Keratinocyte (primary cell): ENCODE data around the gene PCDHGC3. TPM values are rescaled to one million over a fixed set of nuclear protein-coding genes. Genes with fewer than 3 reads are reported as not detected.

Source experiments
- DNase-seq: peaks from one replicate; pipeline ENCODE4 v3.0.0-alpha.2; 2011; ENCODE audit warnings: low read depth, missing footprints, low spot score
- FAIRE-seq: peaks from 2 replicates; lab custom pipeline; 2011; peaks lifted over from hg19 to GRCh38; lab: Jason Lieb, UNC
- H2AFZ ChIP-seq: 2 replicates; pipeline ENCODE4 v1.6.0; 2012; ENCODE audit warnings: low read length, control low read depth, inconsistent platforms; ENCODE audit not compliant: control insufficient read depth
- H3K27ac ChIP-seq: 2 replicates; pipeline ENCODE4 v1.5.1; 2011; ENCODE audit warnings: low read length; ENCODE audit not compliant: control insufficient read depth, insufficient read depth
- H3K27me3 ChIP-seq: 3 replicates; pipeline ENCODE4 v1.6.0; 2011; ENCODE audit warnings: low read length; ENCODE audit not compliant: control insufficient read depth, insufficient read depth; ENCODE audit errors: extremely low read depth
- H3K36me3 ChIP-seq, 2 experiments: 2 replicates in 1 of 2; 3 replicates in 1 of 2; pipeline ENCODE4 v1.5.1; 2011; ENCODE audit warnings: low read length in 2 of 2, mild to moderate bottlenecking in 1 of 2; ENCODE audit not compliant: control insufficient read depth in 2 of 2, insufficient read depth in 2 of 2; ENCODE audit errors: extremely low read depth in 1 of 2
- H3K4me1 ChIP-seq: 3 replicates; pipeline ENCODE4 v1.5.1; 2011; ENCODE audit warnings: low read length; ENCODE audit not compliant: control insufficient read depth, insufficient read depth; ENCODE audit errors: extremely low read depth
- H3K4me2 ChIP-seq: 3 replicates; pipeline ENCODE4 v1.6.0; 2011; ENCODE audit warnings: low read depth, low read length; ENCODE audit not compliant: control insufficient read depth, insufficient read depth; ENCODE audit errors: extremely low read depth
- H3K4me3 ChIP-seq, 3 experiments: fragments of 200-600 bp in 1 of 3; sonication (generic) in 1 of 3; 2 replicates in 2 of 3; 3 replicates in 1 of 3; pipeline ENCODE4 v1.5.1; 2011 to 2016; ENCODE audit warnings: low read length in 3 of 3, mild to moderate bottlenecking in 3 of 3, control low read depth in 2 of 3, inconsistent platforms in 1 of 3, low read depth in 1 of 3, mixed read lengths in 1 of 3, mixed run types in 1 of 3, moderate library complexity in 1 of 3; ENCODE audit not compliant: control insufficient read depth in 2 of 3, insufficient read depth in 2 of 3; ENCODE audit errors: extremely low read depth in 1 of 3
- H3K79me2 ChIP-seq: 2 replicates; pipeline ENCODE4 v1.6.0; 2012; ENCODE audit warnings: low read length; ENCODE audit not compliant: control insufficient read depth, insufficient read depth
- H3K9ac ChIP-seq: 3 replicates; pipeline ENCODE4 v1.6.0; 2011; ENCODE audit warnings: low read length; ENCODE audit not compliant: control insufficient read depth, insufficient read depth; ENCODE audit errors: extremely low read depth
- H3K9me1 ChIP-seq: 3 replicates; pipeline ENCODE4 v1.6.0; 2011; ENCODE audit warnings: low read length; ENCODE audit not compliant: control insufficient read depth, insufficient read depth; ENCODE audit errors: extremely low read depth
- H3K9me3 ChIP-seq: 2 replicates; pipeline ENCODE4 v1.5.1; 2012; ENCODE audit warnings: low read depth, low read length; ENCODE audit not compliant: control insufficient read depth
- H4K20me1 ChIP-seq: 3 replicates; pipeline ENCODE4 v1.6.0; 2011; ENCODE audit warnings: low read length; ENCODE audit not compliant: control insufficient read depth, insufficient read depth; ENCODE audit errors: extremely low read depth
- EZH2 ChIP-seq: IDR thresholded peaks from one replicate; pipeline ENCODE4 v1.6.1; 2012; ENCODE audit warnings: inconsistent platforms, mild to moderate bottlenecking, low read length, moderate library complexity
- dilution Hi-C: fragments of 300-500 bp; cut with MboI; formaldehyde crosslinking; loops from one replicate; pipeline ENCODE4 v1.7.0; 2020; ENCODE audit warnings: low sequenced_read_pairs; ENCODE audit not compliant: extremely low pct_ligation_motif_present
- polyA plus RNA-seq, 5 experiments: library from polyadenylated mRNA; depleted of rRNA in 3 of 5; stranded (reverse) in 3 of 5; stranded (forward) in 1 of 5; unstranded in 1 of 5; fragments of >200 nt; gene quantifications; 1 replicate in 1 of 5; 2 replicates in 3 of 5; 3 replicates in 1 of 5; pipeline versions ENCODE4 v1.2.1 to v1.2.3, GENCODE V29; 2011 to 2012; ENCODE audit warnings: missing spikeins in 2 of 5, low read depth in 1 of 5, low replicate concordance in 1 of 5
- TF ChIP-seq, protein P1 (sequence below), 3 experiments: IDR thresholded peaks in 1 of 3; conservative IDR thresholded peaks in 1 of 3; optimal IDR thresholded peaks in 1 of 3; 2 replicates in 2 of 3; 3 replicates in 1 of 3; pipeline versions ENCODE3 to v1.5.1; 2011; ENCODE audit warnings: low read length in 3 of 3, mild to moderate bottlenecking in 3 of 3, moderate library complexity in 2 of 3, control low read depth in 1 of 3, inconsistent platforms in 1 of 3; ENCODE audit not compliant: insufficient read depth in 2 of 3; ENCODE audit errors: extremely low read depth in 1 of 3

PCDHGC3 gene
- polyA plus RNA-seq, 1 donor (not counting 4 experiments of a cell fraction or from before 2014, with no cell fraction given): 15.2 TPM

DNA sequence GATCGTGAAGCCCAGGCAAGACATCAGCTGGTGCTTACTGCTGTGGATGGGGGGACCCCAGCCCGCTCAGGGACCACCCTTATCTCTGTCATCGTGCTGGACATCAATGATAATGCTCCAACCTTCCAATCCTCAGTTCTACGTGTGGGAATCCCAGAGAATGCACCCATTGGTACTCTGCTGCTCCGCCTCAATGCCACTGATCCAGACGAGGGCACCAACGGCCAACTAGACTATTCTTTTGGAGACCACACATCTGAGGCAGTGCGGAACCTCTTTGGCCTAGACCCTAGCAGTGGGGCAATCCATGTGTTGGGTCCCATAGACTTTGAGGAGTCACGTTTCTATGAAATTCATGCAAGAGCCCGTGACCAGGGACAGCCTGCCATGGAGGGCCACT is 14.1 kb downstream of the PCDHGC3 start:
- FAIRE-seq (no peak), DNase-seq (no peak)
- Histone ChIP-seq H3K4me3 (no peak overlapping the region), H3K9me1 (no peaks in the 10 kb centered on the region), H3K4me2 (no peak overlapping the region), H3K36me3 (peaks cover 0 to 3% of the 10 kb centered on the region in 2 experiments), H3K79me2 (no peaks in the 10 kb centered on the region), H2AFZ (no peak overlapping the region), H3K27me3 (no peaks in the 10 kb centered on the region), H3K27ac (no peak overlapping the region), H4K20me1 (no peaks in the 10 kb centered on the region), H3K9ac (no peak overlapping the region), H3K9me3 (no peaks in the 10 kb centered on the region), H3K4me1 (peaks cover 21% of the 10 kb centered on the region)
- TF ChIP-seq EZH2: no peak
- TF ChIP-seq, protein P1, sequence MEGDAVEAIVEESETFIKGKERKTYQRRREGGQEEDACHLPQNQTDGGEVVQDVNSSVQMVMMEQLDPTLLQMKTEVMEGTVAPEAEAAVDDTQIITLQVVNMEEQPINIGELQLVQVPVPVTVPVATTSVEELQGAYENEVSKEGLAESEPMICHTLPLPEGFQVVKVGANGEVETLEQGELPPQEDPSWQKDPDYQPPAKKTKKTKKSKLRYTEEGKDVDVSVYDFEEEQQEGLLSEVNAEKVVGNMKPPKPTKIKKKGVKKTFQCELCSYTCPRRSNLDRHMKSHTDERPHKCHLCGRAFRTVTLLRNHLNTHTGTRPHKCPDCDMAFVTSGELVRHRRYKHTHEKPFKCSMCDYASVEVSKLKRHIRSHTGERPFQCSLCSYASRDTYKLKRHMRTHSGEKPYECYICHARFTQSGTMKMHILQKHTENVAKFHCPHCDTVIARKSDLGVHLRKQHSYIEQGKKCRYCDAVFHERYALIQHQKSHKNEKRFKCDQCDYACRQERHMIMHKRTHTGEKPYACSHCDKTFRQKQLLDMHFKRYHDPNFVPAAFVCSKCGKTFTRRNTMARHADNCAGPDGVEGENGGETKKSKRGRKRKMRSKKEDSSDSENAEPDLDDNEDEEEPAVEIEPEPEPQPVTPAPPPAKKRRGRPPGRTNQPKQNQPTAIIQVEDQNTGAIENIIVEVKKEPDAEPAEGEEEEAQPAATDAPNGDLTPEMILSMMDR (optimal IDR thresholded peaks at IDR 0.05 in 1 of 3, IDR thresholded peaks at IDR 0.05 in 1 of 3, conservative IDR thresholded peaks at IDR 0.05 in 1 of 3; ENCODE audit: extremely low read depth in 1 of 3, insufficient read depth in 2 of 3, low read length in 3 of 3): no peak
- dilution Hi-C loops: no loop called here

DNA sequence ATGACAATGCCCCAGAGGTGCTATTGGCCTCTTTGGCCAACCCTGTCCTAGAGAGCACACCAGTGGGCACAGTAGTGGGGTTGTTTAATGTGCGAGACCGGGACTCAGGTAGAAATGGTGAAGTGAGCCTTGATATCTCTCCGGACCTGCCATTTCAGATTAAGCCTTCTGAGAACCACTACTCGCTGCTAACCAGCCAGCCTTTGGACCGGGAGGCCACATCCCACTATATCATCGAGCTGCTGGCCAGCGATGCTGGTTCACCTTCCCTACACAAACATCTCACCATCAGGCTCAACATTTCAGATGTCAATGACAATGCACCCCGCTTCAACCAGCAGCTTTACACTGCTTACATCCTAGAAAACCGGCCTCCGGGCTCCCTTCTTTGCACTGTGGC is 14.5 kb downstream of the PCDHGC3 start:
- no peak for FAIRE-seq
- dilution Hi-C loops: no loop called here

More for the DNA sequence above, 14.5 kb downstream of the PCDHGC3 start:
- TF ChIP-seq, protein P1 (optimal IDR thresholded peaks at IDR 0.05 in 1 of 3, IDR thresholded peaks at IDR 0.05 in 1 of 3, conservative IDR thresholded peaks at IDR 0.05 in 1 of 3; ENCODE audit: extremely low read depth in 1 of 3, insufficient read depth in 2 of 3, low read length in 3 of 3): no peak
- TF ChIP-seq EZH2: no peak
- Histone ChIP-seq H2AFZ (no peak overlapping the region), H3K36me3 (peaks cover 0 to 3% of the 10 kb centered on the region in 2 experiments), H3K9ac (no peak overlapping the region), H3K4me3 (no peak overlapping the region), H3K79me2 (no peaks in the 10 kb centered on the region), H3K4me1 (peaks cover 21% of the 10 kb centered on the region), H3K4me2 (no peak overlapping the region), H4K20me1 (no peaks in the 10 kb centered on the region), H3K27me3 (no peaks in the 10 kb centered on the region), H3K9me3 (no peaks in the 10 kb centered on the region), H3K9me1 (no peaks in the 10 kb centered on the region), H3K27ac (no peak overlapping the region)
- DNase-seq: no peak
